PFSK-1 (cell line): Measurements from ENCODE around the gene HLA-C.

Experiments used
- POLR2AphosphoS5 ChIP-seq: IDR thresholded peaks from 2 replicates; pipeline ENCODE4 v1.6.1; 2012; ENCODE audit warnings: low read depth, mild to moderate bottlenecking, control low read depth, low read length, moderate library complexity
- TAF1 ChIP-seq: IDR thresholded peaks from 2 replicates; pipeline ENCODE4 v1.6.1; 2012; ENCODE audit warnings: low read length, control low read depth, borderline replicate concordance; ENCODE audit not compliant: insufficient read depth

- no peak for TF ChIP-seq TAF1
- no peak for TF ChIP-seq POLR2AphosphoS5
Measured at GRCh38 chr6:31268836-31269235, 3.1 kb downstream of the HLA-C start.
